Neural cell (in vitro differentiated cells): ENCODE measurements around the gene SPATA2. TPM values are rescaled to one million over a fixed set of nuclear protein-coding genes. Genes with fewer than 3 reads are reported as not detected.

Experiments used
- H2AFZ ChIP-seq: fragments of 200-600, 300-800 bp; sonication (generic), shearing (Covaris generic); 2 replicates; pipeline ENCODE4 v1.6.0; 2014; ENCODE audit warnings: low read depth, mild to moderate bottlenecking, antibody characterized with exemption, low read length, moderate library complexity
- H3F3A ChIP-seq: fragments of 200-600 bp; shearing (Covaris generic); 2 replicates; pipeline ENCODE4 v1.6.1; 2016; ENCODE audit warnings: mild to moderate bottlenecking, moderate library complexity, mixed read lengths, antibody characterized with exemption, low read length; ENCODE audit not compliant: insufficient read depth, poor library complexity, severe bottlenecking
- H3K27ac ChIP-seq: fragments of 200-600, 300-800 bp; sonication (generic), shearing (Covaris generic); 2 replicates; pipeline ENCODE4 v1.5.1; 2014; ENCODE audit warnings: mild to moderate bottlenecking, low read length, moderate library complexity
- H3K27me3 ChIP-seq: fragments of 300-800, 200-600 bp; sonication (generic), shearing (Covaris generic); 2 replicates; pipeline ENCODE4 v1.6.0; 2014; ENCODE audit warnings: mild to moderate bottlenecking, low read depth, low read length, moderate library complexity; ENCODE audit not compliant: insufficient read depth
- H3K36me3 ChIP-seq: fragments of 300-800, 200-600 bp; sonication (generic), shearing (Covaris generic); 2 replicates; pipeline ENCODE4 v1.5.1; 2014; ENCODE audit warnings: mild to moderate bottlenecking, antibody characterized with exemption, low read length, moderate library complexity; ENCODE audit not compliant: insufficient read depth
- H3K4me2 ChIP-seq: fragments of 300-800, 200-600 bp; sonication (generic), shearing (Covaris generic); 2 replicates; pipeline ENCODE4 v1.6.0; 2014; ENCODE audit warnings: mild to moderate bottlenecking, low read length
- H3K4me3 ChIP-seq: fragments of 300-800, 200-600 bp; sonication (generic), shearing (Covaris generic); 2 replicates; pipeline ENCODE4 v1.5.1; 2014; ENCODE audit warnings: mild to moderate bottlenecking, low read length, moderate library complexity
- H3K79me2 ChIP-seq: fragments of 200-600 bp; shearing (Covaris generic); replicated peaks from 2 replicates; pipeline ENCODE4 v1.6.0; 2014; ENCODE audit warnings: mild to moderate bottlenecking, low read length, moderate library complexity; ENCODE audit not compliant: insufficient read depth
- H3K9ac ChIP-seq: fragments of 300-800, 200-600 bp; sonication (generic), shearing (Covaris generic); 2 replicates; pipeline ENCODE4 v1.6.1; 2016; ENCODE audit warnings: mild to moderate bottlenecking, low read length, mixed read lengths
- H3K9me2 ChIP-seq: fragments of 200-600 bp; shearing (Covaris generic); 2 replicates; pipeline ENCODE4 v1.6.1; 2016; ENCODE audit warnings: mild to moderate bottlenecking, low read length, mixed read lengths; ENCODE audit not compliant: insufficient read depth
- H3K9me3 ChIP-seq: fragments of 200-600, 300-800 bp; sonication (generic), shearing (Covaris generic); 2 replicates; pipeline ENCODE4 v1.6.1; 2016; ENCODE audit warnings: mild to moderate bottlenecking, mixed run types, low read length, moderate library complexity, mixed read lengths
- H4K20me1 ChIP-seq: fragments of 200-600 bp; shearing (Covaris generic); 2 replicates; pipeline ENCODE4 v1.6.1; 2016; ENCODE audit warnings: mild to moderate bottlenecking, mixed run types; ENCODE audit not compliant: insufficient read depth
- EP300 ChIP-seq: fragments of 450-650 bp; conservative IDR thresholded peaks from 2 replicates; pipeline ENCODE4 v1.6.1; 2014; ENCODE audit warnings: antibody characterized with exemption, mild to moderate bottlenecking, moderate library complexity; ENCODE audit not compliant: poor library complexity, severe bottlenecking
- EZH2 ChIP-seq: fragments of 200-600, 300-800 bp; shearing (Covaris generic), sonication (generic); IDR thresholded peaks from 2 replicates; pipeline ENCODE4 v1.6.1; 2014; ENCODE audit warnings: antibody characterized with exemption, low read length, borderline replicate concordance, mild to moderate bottlenecking; ENCODE audit not compliant: insufficient read depth, poor library complexity, severe bottlenecking
- MXI1 ChIP-seq: fragments of 450-650 bp; conservative IDR thresholded peaks from 2 replicates; pipeline ENCODE4 v1.6.1; 2014; ENCODE audit warnings: antibody characterized with exemption, mild to moderate bottlenecking; ENCODE audit not compliant: poor library complexity, severe bottlenecking
- POLR2AphosphoS5 ChIP-seq: IDR thresholded peaks from 2 replicates; pipeline ENCODE4 v1.6.1; 2012
- RAD21 ChIP-seq: fragments of 450-650 bp; conservative IDR thresholded peaks from 2 replicates; pipeline ENCODE4 v1.6.1; 2014; ENCODE audit warnings: antibody characterized with exemption, mild to moderate bottlenecking, moderate library complexity
- SMC3 ChIP-seq: fragments of 450-650 bp; conservative IDR thresholded peaks from 2 replicates; pipeline ENCODE4 v1.6.1; 2014; ENCODE audit warnings: antibody characterized with exemption, mild to moderate bottlenecking, moderate library complexity; ENCODE audit not compliant: poor library complexity
- TAF1 ChIP-seq: IDR thresholded peaks from 2 replicates; pipeline ENCODE4 v1.6.1; 2012; ENCODE audit warnings: low read depth
- polyA plus RNA-seq: library from polyadenylated mRNA; depleted of rRNA; stranded (reverse); fragments of >200 nt; gene quantifications from 2 replicates; pipeline ENCODE4 v1.2.3, GENCODE V29; 2014
- TF ChIP-seq, protein P1 (sequence below): IDR thresholded peaks from 2 replicates; pipeline ENCODE4 v1.6.1; 2012; ENCODE audit warnings: borderline replicate concordance
- TF ChIP-seq, protein P2 (sequence below): fragments of 450-650 bp; IDR thresholded peaks from 2 replicates; pipeline ENCODE4 v1.5.1; 2014; ENCODE audit warnings: antibody characterized with exemption, mild to moderate bottlenecking, moderate library complexity; ENCODE audit not compliant: poor library complexity, severe bottlenecking

The SPATA2 gene
- polyA plus RNA-seq, 1 donor from 2014 or later, result 1.7 TPM

DNA sequence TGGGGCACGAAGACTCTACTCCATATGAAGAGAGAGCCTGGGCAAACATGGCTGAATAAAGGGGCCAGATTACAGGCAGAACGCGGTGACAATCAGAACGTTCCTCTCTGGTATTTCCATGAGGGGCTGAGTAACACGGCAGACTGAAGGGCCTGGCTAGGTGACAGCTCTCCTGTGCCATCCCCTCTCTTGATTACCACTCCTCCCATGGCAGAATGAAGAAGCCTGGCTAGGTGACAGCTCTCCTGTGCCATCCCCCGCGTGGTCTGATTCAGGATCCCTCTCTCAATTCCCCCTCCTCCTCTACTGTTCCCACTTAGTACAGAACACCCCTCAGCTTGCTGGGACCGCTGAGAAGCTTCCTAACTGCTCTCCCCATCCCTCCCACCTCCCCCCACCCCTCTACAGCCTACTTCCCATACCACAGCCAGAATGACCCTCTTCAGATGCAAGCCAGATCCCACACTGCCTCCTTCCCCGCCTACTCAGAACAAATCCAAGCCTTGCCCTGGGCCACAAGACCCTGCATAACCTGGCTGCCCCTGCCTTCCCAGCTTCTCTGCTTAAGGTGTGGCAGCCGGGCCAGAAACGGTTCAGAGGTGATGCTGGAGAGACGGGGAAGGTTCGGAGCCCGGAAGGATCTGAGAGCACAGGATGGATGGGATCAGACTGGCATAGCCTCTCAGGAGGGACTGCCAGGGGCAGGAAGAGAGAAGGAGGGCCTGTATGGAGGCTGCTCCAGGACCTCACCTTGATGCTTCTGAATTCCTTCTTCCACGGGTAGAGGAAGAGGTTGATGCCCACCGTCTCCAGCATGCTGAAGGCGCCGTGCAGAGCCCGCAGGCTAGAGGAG is 7.7 kb downstream of the SPATA2 start:
- no peak overlapping the region for H3K4me2 ChIP-seq
- H3K4me3 ChIP-seq, result no peak overlapping the region
- H4K20me1 ChIP-seq, result no peaks in the 10 kb centered on the region
- H3K27me3 ChIP-seq, result no peaks in the 10 kb centered on the region
- H3F3A ChIP-seq, result no peaks in the 10 kb centered on the region
- no peak overlapping the region for H3K9ac ChIP-seq
- TF ChIP-seq RAD21, result no peak
- no peak for TF ChIP-seq EP300
- TF ChIP-seq, protein P1, sequence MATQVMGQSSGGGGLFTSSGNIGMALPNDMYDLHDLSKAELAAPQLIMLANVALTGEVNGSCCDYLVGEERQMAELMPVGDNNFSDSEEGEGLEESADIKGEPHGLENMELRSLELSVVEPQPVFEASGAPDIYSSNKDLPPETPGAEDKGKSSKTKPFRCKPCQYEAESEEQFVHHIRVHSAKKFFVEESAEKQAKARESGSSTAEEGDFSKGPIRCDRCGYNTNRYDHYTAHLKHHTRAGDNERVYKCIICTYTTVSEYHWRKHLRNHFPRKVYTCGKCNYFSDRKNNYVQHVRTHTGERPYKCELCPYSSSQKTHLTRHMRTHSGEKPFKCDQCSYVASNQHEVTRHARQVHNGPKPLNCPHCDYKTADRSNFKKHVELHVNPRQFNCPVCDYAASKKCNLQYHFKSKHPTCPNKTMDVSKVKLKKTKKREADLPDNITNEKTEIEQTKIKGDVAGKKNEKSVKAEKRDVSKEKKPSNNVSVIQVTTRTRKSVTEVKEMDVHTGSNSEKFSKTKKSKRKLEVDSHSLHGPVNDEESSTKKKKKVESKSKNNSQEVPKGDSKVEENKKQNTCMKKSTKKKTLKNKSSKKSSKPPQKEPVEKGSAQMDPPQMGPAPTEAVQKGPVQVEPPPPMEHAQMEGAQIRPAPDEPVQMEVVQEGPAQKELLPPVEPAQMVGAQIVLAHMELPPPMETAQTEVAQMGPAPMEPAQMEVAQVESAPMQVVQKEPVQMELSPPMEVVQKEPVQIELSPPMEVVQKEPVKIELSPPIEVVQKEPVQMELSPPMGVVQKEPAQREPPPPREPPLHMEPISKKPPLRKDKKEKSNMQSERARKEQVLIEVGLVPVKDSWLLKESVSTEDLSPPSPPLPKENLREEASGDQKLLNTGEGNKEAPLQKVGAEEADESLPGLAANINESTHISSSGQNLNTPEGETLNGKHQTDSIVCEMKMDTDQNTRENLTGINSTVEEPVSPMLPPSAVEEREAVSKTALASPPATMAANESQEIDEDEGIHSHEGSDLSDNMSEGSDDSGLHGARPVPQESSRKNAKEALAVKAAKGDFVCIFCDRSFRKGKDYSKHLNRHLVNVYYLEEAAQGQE, result no peak
- TF ChIP-seq POLR2AphosphoS5, result no peak
- TF ChIP-seq, protein P2, sequence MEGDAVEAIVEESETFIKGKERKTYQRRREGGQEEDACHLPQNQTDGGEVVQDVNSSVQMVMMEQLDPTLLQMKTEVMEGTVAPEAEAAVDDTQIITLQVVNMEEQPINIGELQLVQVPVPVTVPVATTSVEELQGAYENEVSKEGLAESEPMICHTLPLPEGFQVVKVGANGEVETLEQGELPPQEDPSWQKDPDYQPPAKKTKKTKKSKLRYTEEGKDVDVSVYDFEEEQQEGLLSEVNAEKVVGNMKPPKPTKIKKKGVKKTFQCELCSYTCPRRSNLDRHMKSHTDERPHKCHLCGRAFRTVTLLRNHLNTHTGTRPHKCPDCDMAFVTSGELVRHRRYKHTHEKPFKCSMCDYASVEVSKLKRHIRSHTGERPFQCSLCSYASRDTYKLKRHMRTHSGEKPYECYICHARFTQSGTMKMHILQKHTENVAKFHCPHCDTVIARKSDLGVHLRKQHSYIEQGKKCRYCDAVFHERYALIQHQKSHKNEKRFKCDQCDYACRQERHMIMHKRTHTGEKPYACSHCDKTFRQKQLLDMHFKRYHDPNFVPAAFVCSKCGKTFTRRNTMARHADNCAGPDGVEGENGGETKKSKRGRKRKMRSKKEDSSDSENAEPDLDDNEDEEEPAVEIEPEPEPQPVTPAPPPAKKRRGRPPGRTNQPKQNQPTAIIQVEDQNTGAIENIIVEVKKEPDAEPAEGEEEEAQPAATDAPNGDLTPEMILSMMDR, result no peak
- no peak for TF ChIP-seq TAF1
- no peak for TF ChIP-seq EZH2
- TF ChIP-seq SMC3, result no peak
- no peak for TF ChIP-seq MXI1
- no peaks in the 10 kb centered on the region for H3K9me3 ChIP-seq
- H3K27ac ChIP-seq, result no peak overlapping the region
- H3K36me3 ChIP-seq, result no peaks in the 10 kb centered on the region
- no peaks in the 10 kb centered on the region for H3K9me2 ChIP-seq
- H2AFZ ChIP-seq, result no peak overlapping the region
- peaks cover 10% of the 10 kb centered on the region for H3K79me2 ChIP-seq

DNA sequence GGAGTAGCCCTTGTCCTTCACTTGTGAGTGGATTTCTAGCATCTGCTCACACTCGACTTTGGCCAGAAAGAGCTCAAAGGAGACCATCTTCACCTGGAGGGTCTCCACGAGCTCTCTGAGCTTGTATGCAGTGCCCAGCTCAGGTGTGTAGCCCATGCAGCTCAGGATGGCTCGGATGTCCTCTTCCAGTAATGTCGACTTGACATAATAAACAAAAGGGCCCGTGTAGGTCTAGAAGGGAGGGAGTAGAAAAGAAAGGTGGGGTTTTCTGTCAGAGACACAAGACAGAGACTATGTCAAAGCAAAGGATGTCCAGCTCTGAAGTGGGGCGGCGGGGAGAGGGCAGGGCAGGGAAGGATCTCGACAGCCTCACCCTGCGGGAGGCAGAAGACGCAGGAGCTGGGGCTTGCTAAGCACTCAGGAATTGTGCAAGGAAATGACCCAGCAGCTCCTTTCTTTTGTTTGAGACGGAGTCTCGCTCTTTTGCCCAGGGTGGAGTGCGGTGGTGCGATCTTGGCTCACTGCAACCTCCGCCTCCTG is 8.6 kb downstream of the SPATA2 start:
- no peaks in the 10 kb centered on the region for H3K9me3 ChIP-seq
- H3K9me2 ChIP-seq, result no peaks in the 10 kb centered on the region
- H3K27ac ChIP-seq, result no peak overlapping the region
- H3K4me2 ChIP-seq, result no peak overlapping the region
- H3K4me3 ChIP-seq, result no peak overlapping the region
- no peaks in the 10 kb centered on the region for H4K20me1 ChIP-seq
- H3K79me2 ChIP-seq, result peaks cover 2% of the 10 kb centered on the region
- no peak overlapping the region for H2AFZ ChIP-seq
- no peak overlapping the region for H3K9ac ChIP-seq
- no peaks in the 10 kb centered on the region for H3F3A ChIP-seq
- TF ChIP-seq, protein P2, result no peak
- TF ChIP-seq SMC3 (no peak), EZH2 (no peak), MXI1 (no peak)
- H3K27me3 ChIP-seq, result no peaks in the 10 kb centered on the region
- no peaks in the 10 kb centered on the region for H3K36me3 ChIP-seq
